Thymus (tissue), 11 donors: ENCODE results near the gene TTC21B. TPM values are rescaled to one million over a fixed set of nuclear protein-coding genes. Genes with fewer than 3 reads are reported as not detected.

Source experiments
- DNase-seq, 9 donors: peaks; one replicate each; pipeline ENCODE4 v3.0.0-alpha.2; 2013; ENCODE audit warnings: low spot score in 9 of 9, low read depth in 6 of 9, missing footprints in 1 of 9
- H3K27ac ChIP-seq, 2 donors: one replicate each; pipeline ENCODE4 v1.5.1; 2013; ENCODE audit warnings: control low read depth in 1 of 2, low read depth in 1 of 2, low read length in 1 of 2, mild to moderate bottlenecking in 1 of 2, moderate library complexity in 1 of 2
- H3K27me3 ChIP-seq, 2 donors: one replicate each; pipeline ENCODE4 v1.5.1; 2013; ENCODE audit warnings: low read length in 1 of 2; ENCODE audit not compliant: control insufficient read depth in 2 of 2, insufficient read depth in 1 of 2
- H3K36me3 ChIP-seq, 2 donors: one replicate each; pipeline ENCODE4 v1.5.1; 2013; ENCODE audit warnings: low read length in 1 of 2, mild to moderate bottlenecking in 1 of 2, moderate library complexity in 1 of 2; ENCODE audit not compliant: control insufficient read depth in 2 of 2, insufficient read depth in 2 of 2
- H3K4me1 ChIP-seq, 2 donors: one replicate each; pipeline ENCODE4 v1.5.1; 2013; ENCODE audit warnings: low read length in 2 of 2; ENCODE audit not compliant: control insufficient read depth in 2 of 2, insufficient read depth in 2 of 2
- H3K4me3 ChIP-seq, 2 donors: one replicate each; pipeline ENCODE4 v1.5.1; 2013; ENCODE audit warnings: low read length in 2 of 2, control low read depth in 1 of 2, mild to moderate bottlenecking in 1 of 2
- H3K9me3 ChIP-seq, 2 donors: one replicate each; pipeline ENCODE4 v1.5.1; 2013; ENCODE audit warnings: low read length in 1 of 2, mild to moderate bottlenecking in 1 of 2; ENCODE audit not compliant: control insufficient read depth in 2 of 2, insufficient read depth in 1 of 2
- WGBS: extraction: QIAGEN DNeasy Blood & Tissue Kit; methylation state at CpG from one replicate; pipeline ENCODE4 v1.1.7; 2013; 5-methylcytosine and 5-hydroxymethylcytosine counted together
- polyA plus RNA-seq: library from polyadenylated mRNA; stranded (reverse); fragments of 200-250 nt; gene quantifications from one replicate; pipeline ENCODE4 v1.2.3, GENCODE V29; 2013
- total RNA-seq: library from RNA; stranded (reverse); fragments of 120-200 nt; gene quantifications from one replicate; pipeline ENCODE4 v1.2.4, GENCODE V29; 2013
- donor health status: healthy.

TTC21B gene
- total and polyA plus RNA-seq, 2 donors, result 10.3 to 19.5 TPM

GRCh38 chr2:165825041-165825440 lies 128.5 kb downstream of the TTC21B start:
- 78% methylated on average over 2 of the region's 2 CpGs for WGBS
- no peak for DNase-seq
- Histone ChIP-seq H3K27me3 (no peaks in the 10 kb centered on the region), H3K4me3 (no peak overlapping the region), H3K9me3 (no peaks in the 10 kb centered on the region), H3K4me1 (no peaks in the 10 kb centered on the region), H3K27ac (no peak overlapping the region), H3K36me3 (no peaks in the 10 kb centered on the region)

Other genes starting within 250 kb of the TTC21B start
- gene GALNT3, start 159.5 kb downstream of the TTC21B start, total RNA-seq, result 2.6 TPM
- 18.9 TPM for gene GALNT3, start 159.5 kb downstream of the TTC21B start, polyA plus RNA-seq
- gene SCN1A, start 174.2 kb upstream of the TTC21B start, total RNA-seq, result 0.09 TPM
- 0.02 TPM for gene SCN1A, start 174.2 kb upstream of the TTC21B start, polyA plus RNA-seq